Gastroesophageal sphincter (tissue), 4 donors: Measurements from ENCODE around the gene PIGL. TPM values are rescaled to one million over a fixed set of nuclear protein-coding genes. Genes with fewer than 3 reads are reported as not detected.

Experiments used
- ATAC-seq: fragments of 150-250 bp; one replicate; pipeline ENCODE4 v1.9.1; 2016; ENCODE audit warnings: mild to moderate bottlenecking, moderate library complexity
- H3K27ac ChIP-seq, 4 donors: fragments of 200-600 bp; sonication (generic) in 3 of 4; 1 replicate in 3 of 4; 2 replicates in 1 of 4; pipeline ENCODE4 v1.5.1; 2016 to 2019
- H3K27me3 ChIP-seq: fragments of 200-600 bp; sonication (generic); one replicate; pipeline ENCODE4 v1.5.1; 2019
- H3K36me3 ChIP-seq, 2 donors: fragments of 200-600 bp; sonication (generic); one replicate each; pipeline ENCODE4 v1.5.1; 2019; ENCODE audit warnings: control low read depth in 1 of 2
- H3K4me1 ChIP-seq, 3 donors: fragments of 200-600 bp; sonication (generic); 1 replicate in 2 of 3; 2 replicates in 1 of 3; pipeline ENCODE4 v1.5.1; 2016 to 2019; ENCODE audit warnings: control low read depth in 2 of 3
- H3K4me3 ChIP-seq, 2 donors: fragments of 200-600 bp; sonication (generic); one replicate each; pipeline ENCODE4 v1.5.1; 2019; ENCODE audit warnings: mild to moderate bottlenecking in 1 of 2, moderate library complexity in 1 of 2
- H3K9me3 ChIP-seq, 3 donors: fragments of 200-600 bp; sonication (generic); one replicate each; pipeline ENCODE4 v1.5.1; 2017 to 2019; ENCODE audit warnings: control low read depth in 2 of 3
- EP300 ChIP-seq: sonication (generic); formaldehyde crosslinking; IDR thresholded peaks from one replicate; pipeline ENCODE4 v1.6.1; 2017; ENCODE audit warnings: antibody characterized with exemption, mild to moderate bottlenecking
- POLR2A ChIP-seq, 2 donors: fragments of 450-650 bp; IDR thresholded peaks; one replicate each; pipeline ENCODE4 v1.6.1; 2017; ENCODE audit warnings: antibody characterized with exemption in 2 of 2, mild to moderate bottlenecking in 2 of 2, moderate library complexity in 1 of 2
- POLR2AphosphoS5 ChIP-seq: sonication (generic); formaldehyde crosslinking; IDR thresholded peaks from one replicate; pipeline ENCODE4 v1.6.1; 2017; ENCODE audit warnings: antibody characterized with exemption
- WGBS, 2 donors: methylation state at CpG; one replicate each; pipeline ENCODE4 v1.1.5; 2018; ENCODE audit warnings: low coverage in 1 of 2; 5-methylcytosine and 5-hydroxymethylcytosine counted together
- total RNA-seq, 4 donors: library from RNA; depleted of rRNA; stranded (reverse); fragments of >200 nt; gene quantifications; one replicate each; pipeline ENCODE4 v1.1.0, GENCODE V29; 2016
- TF ChIP-seq, protein P1 (sequence below), 4 experiments: fragments of 200-600 bp in 2 of 4; fragments of 450-650 bp in 2 of 4; sonication (generic) in 1 of 4; IDR thresholded peaks; one replicate each; pipeline ENCODE4 v1.5.1; 2017 to 2019; ENCODE audit warnings: antibody characterized with exemption in 4 of 4, mild to moderate bottlenecking in 2 of 4, moderate library complexity in 2 of 4

Gene PIGL
- total RNA-seq, 4 donors from 2014 or later = 5.6 to 73.0 (median 29.6) TPM

GRCh38 chr17:16243801-16244567 is 27.0 kb downstream of the PIGL start:
- Histone ChIP-seq H3K4me3 (no peak overlapping the region), H3K27me3 (no peaks in the 10 kb centered on the region), H3K27ac (no peak overlapping the region), H3K4me1 (peaks cover 0 to 4% (median 0%) of the 10 kb centered on the region in 3 donors), H3K9me3 (no peaks in the 10 kb centered on the region), H3K36me3 (no peaks in the 10 kb centered on the region)
- no peak for TF ChIP-seq POLR2A (IDR thresholded peaks at IDR 0.05)
- no peak for TF ChIP-seq EP300
- no peak for TF ChIP-seq POLR2AphosphoS5
- TF ChIP-seq, protein P1, sequence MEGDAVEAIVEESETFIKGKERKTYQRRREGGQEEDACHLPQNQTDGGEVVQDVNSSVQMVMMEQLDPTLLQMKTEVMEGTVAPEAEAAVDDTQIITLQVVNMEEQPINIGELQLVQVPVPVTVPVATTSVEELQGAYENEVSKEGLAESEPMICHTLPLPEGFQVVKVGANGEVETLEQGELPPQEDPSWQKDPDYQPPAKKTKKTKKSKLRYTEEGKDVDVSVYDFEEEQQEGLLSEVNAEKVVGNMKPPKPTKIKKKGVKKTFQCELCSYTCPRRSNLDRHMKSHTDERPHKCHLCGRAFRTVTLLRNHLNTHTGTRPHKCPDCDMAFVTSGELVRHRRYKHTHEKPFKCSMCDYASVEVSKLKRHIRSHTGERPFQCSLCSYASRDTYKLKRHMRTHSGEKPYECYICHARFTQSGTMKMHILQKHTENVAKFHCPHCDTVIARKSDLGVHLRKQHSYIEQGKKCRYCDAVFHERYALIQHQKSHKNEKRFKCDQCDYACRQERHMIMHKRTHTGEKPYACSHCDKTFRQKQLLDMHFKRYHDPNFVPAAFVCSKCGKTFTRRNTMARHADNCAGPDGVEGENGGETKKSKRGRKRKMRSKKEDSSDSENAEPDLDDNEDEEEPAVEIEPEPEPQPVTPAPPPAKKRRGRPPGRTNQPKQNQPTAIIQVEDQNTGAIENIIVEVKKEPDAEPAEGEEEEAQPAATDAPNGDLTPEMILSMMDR (IDR thresholded peaks at IDR 0.05) = no peak
- ATAC-seq = no peak
- WGBS, 2 donors = 84 to 85% methylated on average over 6 to 9 of the region's 9 CpGs

GRCh38 chr17:16247586-16247984 is 30.6 kb downstream of the PIGL start:
- H3K4me3 ChIP-seq = no peak overlapping the region
- no peak for ATAC-seq
- H3K27me3 ChIP-seq = no peaks in the 10 kb centered on the region
- 95 to 96% methylated on average over 3 to 7 of the region's 7 CpGs for WGBS, 2 donors
- peaks cover 0 to 4% (median 0%) of the 10 kb centered on the region in 3 donors for H3K4me1 ChIP-seq
- no peaks in the 10 kb centered on the region for H3K36me3 ChIP-seq
- H3K27ac ChIP-seq = no peak overlapping the region
- H3K9me3 ChIP-seq = no peaks in the 10 kb centered on the region
- TF ChIP-seq POLR2AphosphoS5 (no peak), POLR2A (IDR thresholded peaks at IDR 0.05) (no peak), EP300 (no peak)
- TF ChIP-seq, protein P1 (IDR thresholded peaks at IDR 0.05) = no peak

DNA sequence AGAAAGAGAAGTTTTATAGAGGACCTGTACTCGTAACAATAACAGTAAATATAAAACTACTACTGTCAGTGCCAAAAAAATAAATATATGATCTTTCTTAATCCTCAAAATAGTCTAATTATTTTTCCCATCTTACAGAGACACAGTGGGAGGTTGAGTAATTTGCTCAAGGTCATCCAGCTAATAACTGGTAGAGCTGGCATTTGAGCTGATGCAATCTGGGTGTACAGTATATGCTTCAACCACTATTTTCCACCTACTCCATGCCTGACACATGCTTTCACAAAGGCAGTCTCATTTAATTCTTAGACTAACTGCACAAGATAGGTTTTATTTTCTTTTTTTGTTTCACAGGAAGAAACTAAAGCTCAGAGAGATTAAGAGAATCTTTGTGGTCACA is 33.6 kb downstream of the PIGL start:
- ATAC-seq = no peak
- TF ChIP-seq, protein P1 (IDR thresholded peaks at IDR 0.05) = no peak
- TF ChIP-seq EP300 (no peak), POLR2AphosphoS5 (no peak), POLR2A (IDR thresholded peaks at IDR 0.05) (no peak)
- H3K9me3 ChIP-seq = no peaks in the 10 kb centered on the region

DNA sequence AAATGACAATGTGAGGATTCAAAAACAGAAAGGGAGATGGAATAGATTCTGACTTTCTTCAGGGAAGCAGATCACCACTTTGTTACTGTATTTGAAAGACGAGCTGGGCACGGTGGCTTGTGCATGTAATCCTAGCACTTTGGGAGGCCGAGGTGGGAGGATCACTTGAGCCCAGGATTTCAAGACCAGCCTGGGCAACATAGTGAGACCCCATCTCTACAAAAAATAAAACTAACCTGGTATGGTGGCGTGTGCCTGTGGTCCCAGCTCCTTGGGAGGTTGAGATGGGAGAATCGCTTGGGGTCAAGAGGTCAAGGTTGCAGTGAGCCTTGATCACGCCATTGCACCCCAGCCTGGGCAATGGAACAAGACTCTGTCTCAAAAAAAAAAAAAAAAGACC is 34.0 kb downstream of the PIGL start:
- Histone ChIP-seq H3K27ac (no peak overlapping the region), H3K9me3 (no peaks in the 10 kb centered on the region), H3K36me3 (no peaks in the 10 kb centered on the region), H3K4me3 (no peak overlapping the region), H3K4me1 (peaks cover 0 to 22% (median 2%) of the 10 kb centered on the region in 3 donors), H3K27me3 (no peaks in the 10 kb centered on the region)
- no peak for TF ChIP-seq EP300
- TF ChIP-seq, protein P1 (IDR thresholded peaks at IDR 0.05) = no peak
- 94 to 100% methylated on average over 1 to 6 of the region's 6 CpGs for WGBS, 2 donors
- ATAC-seq = no peak

More for the DNA sequence above, 33.6 kb downstream of the PIGL start:
- Histone ChIP-seq H3K4me1 (peaks cover 0 to 18% (median 0%) of the 10 kb centered on the region in 3 donors), H3K4me3 (no peak overlapping the region), H3K27me3 (no peaks in the 10 kb centered on the region), H3K36me3 (no peaks in the 10 kb centered on the region), H3K27ac (no peak overlapping the region)
- WGBS, 2 donors = 57 to 100% methylated on average over 1 of the region's 1 CpG

DNA sequence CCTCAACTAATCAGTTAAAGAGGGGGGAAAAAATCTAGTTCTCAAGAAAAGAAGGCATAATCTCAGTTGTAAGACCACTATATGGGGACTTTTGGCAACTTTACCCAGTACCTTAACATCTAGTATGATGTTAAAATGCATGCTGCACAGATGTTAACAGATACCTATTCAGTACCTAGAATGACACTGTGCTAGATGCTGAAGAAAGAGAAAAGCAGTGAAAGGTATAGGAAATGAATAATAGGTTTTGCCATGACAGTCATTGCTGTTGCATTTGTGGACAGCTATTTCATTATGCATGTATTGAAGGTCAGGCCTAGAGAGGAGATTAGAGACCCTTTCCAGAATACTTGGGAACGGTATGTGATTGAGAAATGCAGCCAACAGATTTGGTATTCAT is 34.5 kb downstream of the PIGL start:
- WGBS, 2 donors = 91 to 100% methylated on average over 1 of the region's 1 CpG
- ATAC-seq = no peak
- Histone ChIP-seq H3K4me3 (no peak overlapping the region), H3K27me3 (no peaks in the 10 kb centered on the region), H3K9me3 (no peaks in the 10 kb centered on the region), H3K36me3 (no peaks in the 10 kb centered on the region), H3K27ac (no peak overlapping the region), H3K4me1 (peaks cover 0 to 27% (median 6%) of the 10 kb centered on the region in 3 donors)
- TF ChIP-seq, protein P1 (IDR thresholded peaks at IDR 0.05) = no peak
- no peak for TF ChIP-seq POLR2A (IDR thresholded peaks at IDR 0.05)
- no peak for TF ChIP-seq POLR2AphosphoS5
- TF ChIP-seq EP300 = no peak
